Thyroid gland (tissue), 4 donors: ENCODE results near the gene PRKRIP1. TPM values are rescaled to one million over a fixed set of nuclear protein-coding genes. Genes with fewer than 3 reads are reported as not detected.
"Not testable (repeated sequence)": the region's sequence is repeated elsewhere in the genome, so short reads cannot be mapped to it uniquely, and the experiment has no call there.

Source experiments
- DNase-seq, 2 donors: peaks; one replicate each; pipeline ENCODE4 v3.0.0-alpha.2; 2019
- H3K27ac ChIP-seq, 3 donors: fragments of 200-600 bp; sonication (generic); 1 replicate in 2 of 3; 2 replicates in 1 of 3; pipeline ENCODE4 v1.5.1; 2016 to 2019; ENCODE audit warnings: mild to moderate bottlenecking in 1 of 3, moderate library complexity in 1 of 3
- H3K27me3 ChIP-seq: fragments of 200-600 bp; sonication (generic); one replicate; pipeline ENCODE4 v1.5.1; 2019
- H3K36me3 ChIP-seq, 2 donors: fragments of 200-600 bp; sonication (generic); one replicate each; pipeline ENCODE4 v1.5.1; 2016 to 2019
- H3K4me1 ChIP-seq, 2 donors: fragments of 200-600 bp; sonication (generic); one replicate each; pipeline ENCODE4 v1.5.1; 2017 to 2019
- H3K4me3 ChIP-seq, 3 donors: fragments of 200-600 bp; sonication (generic); replicated peaks in 1 of 3; 1 replicate in 2 of 3; 2 replicates in 1 of 3; pipeline ENCODE4 v1.5.1; 2016; ENCODE audit warnings: mild to moderate bottlenecking in 1 of 3
- H3K9me3 ChIP-seq: fragments of 200-600 bp; sonication (generic); one replicate; pipeline ENCODE4 v1.5.1; 2017
- CTCF ChIP-seq, 6 experiments: fragments of 200-600 bp in 3 of 6; fragments of 450-650 bp in 3 of 6; sonication (generic) in 3 of 6; IDR thresholded peaks; one replicate each; pipeline ENCODE4 v1.5.1; 2016 to 2019; ENCODE audit warnings: antibody characterized with exemption in 6 of 6, mild to moderate bottlenecking in 2 of 6, inconsistent platforms in 1 of 6, moderate library complexity in 1 of 6
- POLR2A ChIP-seq, 2 donors: fragments of 450-650 bp; IDR thresholded peaks; one replicate each; pipeline ENCODE4 v1.6.1; 2017; ENCODE audit warnings: antibody characterized with exemption in 2 of 2, mild to moderate bottlenecking in 2 of 2, moderate library complexity in 1 of 2
- WGBS, 2 donors: methylation state at CpG; one replicate each; pipeline ENCODE4 v1.1.5; 2017; 5-methylcytosine and 5-hydroxymethylcytosine counted together
- intact Hi-C: fragments of 100-400 bp; cut with DNase I; formaldehyde crosslinking; loops from one replicate; pipeline ENCODE4 v1.15.1; 2023
- microRNA-seq: library from miRNA; unstranded; fragments of <30 nt; microRNA quantifications from one replicate; pipeline ENCODE4, GENCODE V29; 2016
- small RNA-seq: library from RNA; depleted of rRNA; stranded (forward); fragments of <200 nt; gene quantifications from one replicate; pipeline ENCODE3, GENCODE V24; 2016
- total RNA-seq, 4 donors: library from RNA; depleted of rRNA; stranded (reverse); fragments of >200 nt; gene quantifications; one replicate each; pipeline ENCODE4 v1.2.3, GENCODE V29; 2016

The PRKRIP1 gene
- total RNA-seq, 4 donors from 2014 or later, result 31.8 to 43.7 (median 37.7) TPM

- TF ChIP-seq CTCF (IDR thresholded peaks at IDR 0.05), result no peak
- no peak for TF ChIP-seq POLR2A (IDR thresholded peaks at IDR 0.05)
- Histone ChIP-seq H3K27ac (no peak overlapping the region), H3K4me1 (no peaks in the 10 kb centered on the region), H3K4me3 (no peak overlapping the region), H3K36me3 (peaks cover 12 to 17% of the 10 kb centered on the region in 2 donors), H3K9me3 (no peaks in the 10 kb centered on the region), H3K27me3 (no peaks in the 10 kb centered on the region)
- WGBS, 2 donors, result 84 to 86% methylated on average over 18 to 29 of the region's 31 CpGs
- intact Hi-C loops, result no loop called here
- peak; percentile 1 to 2 for DNase-seq
Observed at GRCh38 chr7:102472126-102473041, 76.2 kb downstream of the PRKRIP1 start.

- H3K4me1 ChIP-seq, result no peaks in the 10 kb centered on the region
- H3K36me3 ChIP-seq, result peaks cover 12 to 17% of the 10 kb centered on the region in 2 donors
- no peaks in the 10 kb centered on the region for H3K9me3 ChIP-seq
- intact Hi-C loops, result no loop called here
- no peaks in the 10 kb centered on the region for H3K27me3 ChIP-seq
- H3K27ac ChIP-seq, result no peak overlapping the region
- peak; percentile 0 to 1 for DNase-seq
- 88% methylated on average over 19 to 21 of the region's 23 CpGs for WGBS, 2 donors
- no peak overlapping the region for H3K4me3 ChIP-seq
- TF ChIP-seq CTCF (IDR thresholded peaks at IDR 0.05), result no peak
- TF ChIP-seq POLR2A (IDR thresholded peaks at IDR 0.05), result no peak
Observed at GRCh38 chr7:102473271-102473991, 77.3 kb downstream of the PRKRIP1 start.

- H3K36me3 ChIP-seq, result peaks cover 12 to 17% of the 10 kb centered on the region in 2 donors
- DNase-seq, H3K9me3 ChIP-seq, H3K4me1 ChIP-seq, H3K27ac ChIP-seq, intact Hi-C loops, H3K4me3 ChIP-seq, H3K27me3 ChIP-seq: not testable (repeated sequence)
- 89% methylated on average over 7 of the region's 14 CpGs; no CpG with 5 or more reads in 1 of the 2 donors for WGBS, 2 donors
Observed at GRCh38 chr7:102474116-102474515, 78.0 kb downstream of the PRKRIP1 start.

- H3K4me1 ChIP-seq, DNase-seq, intact Hi-C loops, H3K27ac ChIP-seq, H3K9me3 ChIP-seq, H3K4me3 ChIP-seq, H3K27me3 ChIP-seq: not testable (repeated sequence)
- WGBS, 2 donors, result 95% methylated on average over 4 of the region's 19 CpGs; no CpG with 5 or more reads in 1 of the 2 donors
- peaks cover 12 to 17% of the 10 kb centered on the region in 2 donors for H3K36me3 ChIP-seq
Observed at GRCh38 chr7:102474736-102475435, 78.7 kb downstream of the PRKRIP1 start.

Small RNAs within 50 kb of the gene (microRNA-seq; reads per million reads assigned to microRNA genes)
- gene MIR4467 (not detected), gene MIR5090 (5.9 reads per million, percentile 13 among the genes with 10 or more reads in this experiment), gene MIR548O (not detected)

Small RNAs within 50 kb of the gene (small RNA-seq; reads per million reads assigned to genes)
- gene AC091390.4, result not detected
- not detected for gene MIR548O

Other genes with a start within 250 kb of the PRKRIP1 start
- 10 to 100 TPM in 3 of 4 donors, 1 to 10 TPM in 1; 7.7 to 19.3 (median 14.6) TPM for gene SH2B2, start 109.5 kb upstream of the PRKRIP1 start, total RNA-seq
- not detected for gene SPDYE6, start 39.9 kb upstream of the PRKRIP1 start, total RNA-seq
- gene ORAI2, start 37.2 kb downstream of the PRKRIP1 start, total RNA-seq, result 100 to 1,000 TPM in 2 of 4 donors, 10 to 100 TPM in 2; 41.8 to 133 (median 81.4) TPM
- 10 to 100 TPM; 16.9 to 42.2 (median 28.6) TPM for gene ALKBH4, start 68.5 kb downstream of the PRKRIP1 start, total RNA-seq
- 10 to 100 TPM; 11.4 to 23.5 (median 16.4) TPM for gene LRWD1, start 68.6 kb downstream of the PRKRIP1 start, total RNA-seq
- gene POLR2J, start 82.6 kb downstream of the PRKRIP1 start, total RNA-seq, result 10 to 100 TPM in 3 of 4 donors, 1 to 10 TPM in 1; 6.9 to 31.5 (median 20.8) TPM
- 10 to 100 TPM in 1 of 4 donors, 1 to 10 TPM in 2, under 1 TPM in 1; 0.98 to 14.6 (median 6.4) TPM for gene RASA4B, start 121.4 kb downstream of the PRKRIP1 start, total RNA-seq
- gene UPK3BL2, start 147.3 kb downstream of the PRKRIP1 start, total RNA-seq, result 10 to 100 TPM in 2 of 4 donors, 1 to 10 TPM in 2; 2.7 to 19.5 (median 13.2) TPM
- gene SPDYE2, start 154.9 kb downstream of the PRKRIP1 start, total RNA-seq, result under 1 TPM in 1 of 4 donors, not detected in 3; 0.45 TPM
- gene POLR2J3, start 176.2 kb downstream of the PRKRIP1 start, total RNA-seq, result 10 to 100 TPM; 26.2 to 66.7 (median 31.9) TPM
- gene RASA4, start 220.4 kb downstream of the PRKRIP1 start, total RNA-seq, result 10 to 100 TPM; 11.9 to 47.8 (median 28.7) TPM
- 10 to 100 TPM; 14.2 to 57.6 (median 44.9) TPM for gene UPK3BL1, start 246.4 kb downstream of the PRKRIP1 start, total RNA-seq